Fibroblast of skin of right quadriceps (primary cell): ENCODE results near the gene KIZ.
A peak's percentile ranks its signal among the peaks of the same experiment; 100 is the strongest.

Source experiments
- DNase-seq: peaks from one replicate; pipeline ENCODE4 v3.0.0-alpha.2; 2013

The KIZ gene

DNA sequence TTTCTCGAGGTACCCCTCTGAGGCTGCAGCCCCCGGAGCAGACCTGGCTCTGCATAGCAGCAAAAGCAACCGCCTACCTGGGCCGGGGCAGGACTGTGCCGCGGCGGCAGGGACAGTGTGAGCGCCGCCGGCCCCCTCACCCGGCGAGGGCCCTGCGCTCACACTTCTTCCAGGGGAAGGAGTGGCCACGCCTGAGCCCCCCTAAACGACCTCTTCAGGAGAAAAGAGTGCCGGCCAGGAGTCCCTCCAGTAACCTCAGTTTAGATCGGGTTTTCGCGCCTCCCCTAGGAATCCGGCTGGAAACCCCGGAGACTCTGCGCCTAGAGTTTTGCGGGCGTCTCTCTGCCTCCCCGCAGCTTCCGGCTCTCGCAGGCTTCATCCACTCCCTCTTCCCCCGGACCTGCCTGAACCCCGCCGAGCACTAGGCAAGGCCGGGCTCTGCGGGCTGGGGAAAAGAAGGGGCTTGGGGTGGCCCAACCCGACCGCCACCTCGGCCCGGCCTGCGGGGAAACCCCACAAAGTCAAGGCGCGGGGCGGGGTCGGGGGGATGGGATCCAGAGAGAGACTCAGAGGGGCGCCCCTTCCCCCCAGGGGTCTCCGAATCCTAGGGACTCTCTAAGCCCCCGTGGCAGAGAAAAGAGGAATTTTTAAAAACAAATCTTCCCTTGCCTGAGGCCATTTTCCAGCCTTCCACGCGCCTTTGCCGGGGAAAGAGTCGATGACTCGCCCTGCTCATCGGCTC lies 20.3 kb upstream of the KIZ start:
- DNase-seq = no peak

DNA sequence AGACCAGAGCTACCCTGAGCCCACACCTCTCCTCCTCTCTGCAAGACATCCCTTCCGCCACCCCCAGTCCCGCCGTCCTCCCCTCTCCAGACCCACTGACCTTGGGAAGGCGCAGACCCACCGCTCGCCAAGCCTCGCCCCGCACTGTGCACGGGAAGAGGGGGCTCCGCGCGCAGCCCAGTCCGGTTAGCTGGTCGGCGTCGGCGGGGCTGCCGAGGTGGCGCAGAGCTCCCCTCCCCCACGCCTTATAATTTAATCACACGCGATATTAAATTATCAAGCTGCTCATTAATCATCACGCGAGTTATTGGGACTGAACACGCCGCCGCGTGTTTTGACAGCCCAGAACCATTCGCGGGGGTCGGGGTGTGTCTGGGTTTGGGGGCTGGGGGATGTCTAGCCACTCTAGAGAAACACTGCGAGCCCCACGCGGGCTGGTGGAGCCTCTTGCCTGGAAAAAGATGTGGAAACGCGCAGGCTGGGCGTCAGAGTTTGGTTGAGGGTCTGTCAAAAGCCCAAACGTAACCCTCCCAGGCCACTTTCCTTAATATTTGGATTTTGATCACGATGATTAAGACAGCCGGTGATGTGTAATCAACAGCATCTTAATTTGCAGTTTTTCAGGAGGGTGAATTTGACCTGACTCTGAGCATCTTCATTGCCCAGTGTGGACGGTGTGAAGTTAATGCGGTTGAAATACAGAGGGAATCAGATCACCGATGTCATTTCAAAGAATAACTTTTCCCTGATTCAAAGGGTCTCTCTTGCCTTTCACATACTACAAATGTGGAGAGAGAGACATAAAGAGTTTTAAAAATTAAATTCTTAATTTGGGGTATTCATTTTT lies 19.5 kb upstream of the KIZ start, which contains the start of gene LINC00237:
Gene LINC00237, minus strand, starts transcription at position 188 of the 847 bp plus-strand sequence.
- no peak for DNase-seq

DNA sequence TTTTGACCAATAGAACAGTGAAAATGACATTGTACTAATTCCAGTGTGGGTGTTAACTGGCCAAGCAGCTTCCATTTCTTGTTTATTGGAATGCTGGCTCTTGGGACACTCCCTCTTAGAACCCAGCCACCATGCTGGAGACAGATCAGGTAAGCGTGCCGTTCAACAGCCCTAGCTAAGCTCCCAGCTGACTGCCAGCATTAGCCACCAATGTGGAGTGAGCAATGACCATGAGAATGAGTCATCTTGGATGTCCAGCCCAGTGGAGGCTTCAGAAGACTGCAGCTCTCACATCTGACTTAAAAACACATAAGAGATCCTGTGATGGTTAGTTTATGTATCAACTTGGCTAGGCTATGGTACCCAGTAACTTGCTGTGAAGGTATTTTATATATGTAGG lies 16.7 kb upstream of the KIZ start:
- no peak for DNase-seq

GRCh38 chr20:21110811-21111210 lies 15.1 kb upstream of the KIZ start:
- DNase-seq = no peak

DNA sequence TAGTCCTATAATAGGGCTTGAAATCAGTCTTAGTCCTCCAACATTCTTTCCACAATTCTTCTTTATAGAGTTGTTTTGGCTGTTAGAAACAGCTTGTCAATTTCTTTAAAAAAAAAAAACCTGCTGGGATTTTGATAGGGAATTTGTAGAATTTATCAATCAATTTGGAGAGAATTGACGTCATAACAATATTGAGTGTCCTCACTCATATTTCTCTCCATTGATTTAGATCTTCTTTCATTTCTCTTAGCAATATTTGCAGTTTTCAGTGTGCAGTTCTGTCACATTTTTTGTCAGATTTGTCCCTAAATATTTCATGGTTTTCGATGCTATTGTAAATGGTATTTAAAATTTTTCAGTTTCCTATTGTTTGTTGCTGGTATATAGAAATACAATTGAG lies 14.5 kb upstream of the KIZ start:
- DNase-seq = no peak

DNA sequence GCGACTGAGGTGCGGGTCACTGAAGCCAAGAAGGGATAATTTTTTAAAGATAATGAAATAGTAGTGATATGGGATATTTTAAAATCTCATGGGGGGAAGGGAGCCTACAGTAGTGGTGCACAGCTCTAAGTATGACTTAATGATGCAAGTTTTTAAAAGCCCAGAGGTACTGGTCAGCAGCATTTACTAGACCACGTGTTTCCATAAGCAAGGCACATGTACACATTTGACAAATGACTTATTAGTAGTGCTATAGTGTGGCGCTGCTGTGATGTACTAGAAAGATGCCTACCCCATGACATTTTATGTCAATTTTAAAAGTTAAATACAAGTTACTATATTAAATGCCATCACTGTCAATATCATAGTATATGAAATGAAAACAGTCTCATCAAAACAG lies 12.2 kb upstream of the KIZ start:
- no peak for DNase-seq

DNA sequence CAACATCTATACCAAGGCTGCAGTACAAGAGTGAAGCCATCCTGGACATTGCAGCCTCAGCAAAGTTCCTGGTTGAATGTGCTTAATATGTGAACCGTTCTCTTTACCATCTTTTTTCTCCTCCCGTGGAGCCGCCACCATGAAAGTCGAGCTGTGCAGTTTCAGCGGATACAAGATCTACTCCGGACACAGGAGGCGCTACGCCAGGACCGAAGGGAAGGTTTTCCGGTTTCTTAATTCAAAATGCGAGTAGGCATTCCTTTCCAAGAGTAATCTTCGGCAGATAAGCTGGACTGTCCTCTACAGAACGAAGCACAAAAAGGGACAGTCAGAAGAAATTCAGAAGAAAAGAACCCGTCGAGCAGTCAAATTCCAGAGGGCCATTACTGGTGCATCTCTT lies 11.3 kb upstream of the KIZ start:
- no peak for DNase-seq

DNA sequence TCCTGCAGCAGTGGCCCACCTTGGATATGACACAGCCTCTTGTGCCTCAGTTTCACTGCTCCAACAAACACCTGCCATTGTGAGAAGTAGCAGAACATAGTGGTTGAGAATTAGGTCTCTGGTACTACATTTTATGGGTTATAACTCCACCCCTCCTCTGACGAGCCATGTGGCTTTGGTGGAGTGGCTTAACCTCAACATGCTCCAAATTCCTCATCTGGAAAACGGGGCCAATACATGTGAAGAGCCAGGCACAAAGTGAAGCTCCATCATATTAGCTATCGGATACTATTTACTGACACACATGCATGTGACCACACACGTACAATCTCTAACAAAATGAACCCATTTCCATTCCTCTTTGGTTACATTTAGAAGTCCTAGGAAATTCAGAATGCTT lies 8.4 kb upstream of the KIZ start:
- no peak for DNase-seq

GRCh38 chr20:21118138-21118537 lies 7.7 kb upstream of the KIZ start:
- DNase-seq = no peak

- DNase-seq = no peak
Measured at GRCh38 chr20:21118782-21119181, 7.1 kb upstream of the KIZ start.

- DNase-seq = no peak
Measured at GRCh38 chr20:21124190-21124589, 1.7 kb upstream of the KIZ start.

DNA sequence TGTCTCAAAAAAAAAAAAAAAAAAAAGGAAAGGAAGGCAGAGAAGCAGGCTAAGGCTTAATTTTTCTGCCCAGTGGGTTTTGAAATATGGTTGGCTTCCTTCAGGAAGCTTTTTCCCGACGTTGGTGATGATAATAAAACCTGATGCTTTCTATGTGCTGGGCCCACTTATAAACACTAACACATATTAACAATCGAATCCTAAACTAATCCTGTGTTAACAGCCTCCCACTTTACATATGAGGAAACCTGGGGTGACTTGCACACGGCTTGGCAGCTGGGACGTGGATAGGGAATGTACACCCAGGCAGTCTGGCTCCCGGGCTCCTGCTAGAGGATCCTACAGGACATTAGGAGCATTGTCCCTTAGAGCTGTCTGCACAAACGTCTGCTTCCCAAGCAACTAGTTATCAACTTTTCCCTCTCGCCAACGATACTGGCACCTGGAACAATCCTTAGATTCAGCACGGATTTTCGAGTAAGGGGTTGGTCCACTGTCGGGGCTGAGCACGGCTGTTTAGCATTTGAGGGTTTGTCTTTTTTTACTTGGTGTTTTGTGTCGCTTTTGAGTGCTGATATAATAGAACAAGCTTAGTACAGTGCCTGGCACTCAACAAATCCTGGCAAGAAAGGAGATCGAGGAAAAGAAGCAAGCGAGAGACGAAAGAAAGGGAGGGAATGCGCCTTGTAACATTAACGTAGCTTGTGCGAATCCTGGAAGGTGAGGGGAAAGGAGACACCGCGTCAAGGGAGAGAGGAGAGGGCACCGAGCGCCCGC lies 622 bp upstream of the KIZ start:
- peak; percentile 41 for DNase-seq

DNA sequence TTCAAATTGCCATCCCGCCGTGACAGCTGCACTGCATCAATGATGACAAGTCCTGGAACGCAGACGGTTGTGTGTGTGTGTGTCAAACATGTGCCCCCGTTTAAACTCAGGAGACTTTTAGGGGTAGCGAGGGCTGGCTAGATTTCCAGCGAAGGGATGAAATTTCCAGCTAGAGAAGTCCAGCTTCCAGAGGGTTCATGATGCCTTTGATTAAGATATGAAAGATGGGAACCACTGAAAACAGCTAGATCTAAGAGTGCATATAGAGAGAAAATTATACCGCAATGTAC lies 644 bp downstream of the KIZ start:
- no peak for DNase-seq

DNA sequence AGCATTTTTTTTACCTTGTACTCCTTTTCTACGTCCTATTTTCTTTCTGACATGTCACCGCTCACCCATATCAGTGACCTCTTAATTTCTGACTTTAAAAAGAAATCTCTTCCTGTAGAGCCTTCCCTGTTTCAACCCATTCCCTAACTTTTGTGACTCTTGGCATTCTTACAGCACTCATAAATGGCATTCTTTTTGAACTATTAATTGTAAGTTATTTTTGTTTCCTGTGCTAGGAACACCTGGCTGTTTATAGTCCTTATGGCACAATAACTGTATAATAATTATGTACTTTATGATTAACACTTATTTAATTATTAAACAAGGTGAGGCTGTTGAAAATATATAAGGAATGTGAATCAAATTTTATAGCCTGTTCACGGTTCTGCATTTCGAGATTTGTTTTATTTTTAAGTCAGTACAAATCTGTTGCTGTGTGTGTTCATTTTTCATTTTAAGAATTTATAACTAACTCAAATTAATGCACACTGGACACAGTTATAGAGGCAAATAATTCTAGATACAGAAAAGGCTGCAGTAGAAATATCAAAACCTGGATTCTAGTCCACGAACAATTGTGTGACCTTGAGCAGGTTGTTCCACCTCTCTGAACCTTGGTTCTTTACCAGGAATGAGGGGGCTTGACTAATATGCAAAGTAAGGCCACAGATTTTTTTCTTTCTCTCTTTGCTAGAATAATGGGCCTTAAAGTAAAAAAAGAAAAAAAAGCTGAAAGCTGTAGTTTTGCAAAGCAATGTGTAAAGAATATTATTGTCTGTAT lies 1.5 kb downstream of the KIZ start:
- DNase-seq = no peak

DNA sequence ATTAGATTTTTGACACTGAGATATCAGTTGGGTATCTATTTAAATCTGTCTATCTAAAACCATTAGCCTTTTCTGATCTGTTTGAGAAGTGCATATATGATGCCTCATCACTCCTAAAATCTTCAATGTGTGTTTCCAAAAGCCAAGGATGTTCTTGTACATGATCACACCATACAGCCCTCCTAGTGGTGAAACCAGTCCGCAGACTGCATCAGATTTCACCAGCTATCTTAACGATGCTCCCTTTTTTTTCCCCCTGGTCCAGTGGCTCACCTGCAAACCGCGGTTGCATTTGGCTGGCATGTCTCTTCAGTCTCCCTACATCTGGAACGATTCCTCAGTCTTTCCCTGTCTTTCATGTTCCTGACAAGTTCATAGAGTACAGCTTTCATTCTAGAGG lies 4.0 kb downstream of the KIZ start:
- DNase-seq = no peak

- no peak for DNase-seq
Measured at GRCh38 chr20:21133404-21133803, 7.5 kb downstream of the KIZ start.

DNA sequence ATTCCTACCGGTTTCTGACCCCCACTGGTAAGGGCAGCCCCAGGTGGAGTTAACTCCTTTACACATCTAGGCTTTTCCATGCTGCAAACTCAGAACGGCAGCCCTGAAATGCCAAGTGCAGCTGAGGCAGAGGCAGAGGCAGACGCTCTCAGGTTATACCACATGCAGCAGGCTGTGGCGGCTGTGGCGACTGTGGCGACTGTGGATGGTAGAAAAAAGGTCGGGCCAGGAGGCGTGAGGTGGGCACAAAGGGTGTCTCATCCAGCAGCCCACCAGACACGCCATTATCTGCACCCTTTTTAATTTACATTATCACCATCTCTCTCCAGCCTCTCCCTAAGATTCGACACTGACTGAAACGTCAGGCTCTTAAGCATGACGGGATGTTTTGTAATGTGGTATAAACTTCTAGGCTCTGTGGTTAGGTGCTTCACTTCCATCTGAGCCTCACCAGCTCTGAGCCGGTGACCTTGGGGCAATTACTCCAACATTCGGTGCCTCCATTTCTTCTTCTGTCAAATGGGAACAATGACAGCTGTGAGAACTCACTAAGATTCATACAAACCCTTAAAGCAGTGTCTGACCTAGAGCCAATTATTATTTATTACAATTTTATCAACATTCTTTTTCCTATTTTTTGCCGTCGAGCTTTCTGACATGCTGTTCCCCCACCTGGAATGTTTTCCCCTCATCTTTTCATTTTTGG lies 8.2 kb downstream of the KIZ start:
- DNase-seq = no peak

DNA sequence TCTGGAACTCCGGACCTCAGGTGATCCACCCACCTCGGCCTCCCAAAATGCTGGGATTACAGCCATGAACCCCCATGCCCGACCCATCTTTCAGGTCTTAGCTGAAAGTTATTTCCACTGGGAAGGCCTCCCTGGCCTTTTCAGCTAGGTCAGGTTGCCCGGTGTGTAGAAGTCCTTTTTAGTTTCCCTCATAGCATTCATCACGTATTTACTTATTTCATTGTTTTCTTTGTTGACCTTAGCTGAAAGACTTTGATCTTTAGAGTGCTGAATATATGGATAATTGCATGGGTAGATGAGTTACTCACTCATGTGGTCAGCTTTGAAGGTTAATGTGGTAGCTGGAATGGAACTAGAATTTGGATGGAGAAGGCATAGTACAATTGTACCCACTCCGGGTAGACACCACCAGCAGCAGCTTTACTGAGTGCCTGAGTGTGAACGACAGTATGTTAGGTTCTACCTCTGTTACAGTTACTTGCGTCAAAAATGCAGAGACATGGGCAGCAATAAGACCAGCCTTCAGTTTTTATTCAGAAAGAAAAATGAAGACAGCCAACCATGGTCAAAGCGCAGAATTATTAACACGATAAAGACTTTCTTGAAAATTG lies 9.1 kb downstream of the KIZ start:
- no peak for DNase-seq

GRCh38 chr20:21136015-21136732 lies 10.3 kb downstream of the KIZ start:
- DNase-seq = no peak

DNA sequence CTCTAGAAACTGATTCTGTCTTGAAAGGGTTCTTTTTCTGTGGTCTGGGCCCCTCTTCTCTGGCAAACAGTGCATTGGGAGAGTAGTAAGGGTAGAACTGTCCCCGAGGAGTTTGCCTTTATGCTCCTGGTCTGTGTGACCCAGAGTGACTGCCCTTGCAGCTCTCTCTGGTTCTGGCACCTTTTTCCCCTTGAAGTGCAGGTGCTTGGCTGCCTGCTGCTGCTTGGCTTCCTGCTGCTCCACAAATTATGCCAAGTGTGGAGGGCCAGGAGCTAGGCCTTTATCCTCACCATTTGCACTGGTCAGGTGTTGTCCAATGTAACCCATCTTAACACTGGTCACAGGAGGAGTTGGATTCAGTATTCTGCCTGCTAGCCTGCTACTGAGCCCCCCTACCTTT lies 11.2 kb downstream of the KIZ start:
- DNase-seq = no peak

DNA sequence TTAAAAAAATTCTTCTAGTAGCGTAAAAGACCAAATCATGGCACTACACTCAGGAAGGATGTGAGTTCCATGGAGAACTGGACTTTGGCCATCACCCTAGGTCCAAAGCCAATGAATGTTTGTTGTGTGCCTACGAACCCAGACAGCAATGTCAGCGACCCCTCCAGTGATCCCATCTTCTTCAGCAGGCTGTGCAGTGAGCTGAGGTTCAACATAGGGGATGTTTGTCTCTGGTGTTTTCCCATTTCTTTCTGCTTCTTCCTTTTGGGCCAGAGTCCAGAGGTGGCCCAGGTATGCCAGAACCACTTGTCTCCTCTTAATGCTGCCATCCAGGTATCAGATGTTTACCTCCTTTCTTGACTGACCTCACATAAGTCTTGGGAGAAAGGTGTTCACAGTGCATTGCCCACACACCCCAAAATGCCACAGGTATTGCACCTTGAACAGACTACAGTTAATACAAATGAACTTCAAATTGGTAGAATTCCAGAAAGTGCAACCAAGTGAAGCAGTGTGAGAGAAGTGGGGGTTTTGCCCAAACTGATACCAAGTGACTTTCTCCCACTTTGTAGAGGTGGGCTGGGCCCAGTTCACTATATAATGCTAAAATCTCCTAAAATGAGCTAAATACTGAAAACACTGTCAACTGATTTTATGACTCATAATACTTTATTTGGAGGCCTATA lies 14.1 kb downstream of the KIZ start:
- DNase-seq = no peak
